ENCODE data around the gene UBN1.

Gene UBN1

DNA sequence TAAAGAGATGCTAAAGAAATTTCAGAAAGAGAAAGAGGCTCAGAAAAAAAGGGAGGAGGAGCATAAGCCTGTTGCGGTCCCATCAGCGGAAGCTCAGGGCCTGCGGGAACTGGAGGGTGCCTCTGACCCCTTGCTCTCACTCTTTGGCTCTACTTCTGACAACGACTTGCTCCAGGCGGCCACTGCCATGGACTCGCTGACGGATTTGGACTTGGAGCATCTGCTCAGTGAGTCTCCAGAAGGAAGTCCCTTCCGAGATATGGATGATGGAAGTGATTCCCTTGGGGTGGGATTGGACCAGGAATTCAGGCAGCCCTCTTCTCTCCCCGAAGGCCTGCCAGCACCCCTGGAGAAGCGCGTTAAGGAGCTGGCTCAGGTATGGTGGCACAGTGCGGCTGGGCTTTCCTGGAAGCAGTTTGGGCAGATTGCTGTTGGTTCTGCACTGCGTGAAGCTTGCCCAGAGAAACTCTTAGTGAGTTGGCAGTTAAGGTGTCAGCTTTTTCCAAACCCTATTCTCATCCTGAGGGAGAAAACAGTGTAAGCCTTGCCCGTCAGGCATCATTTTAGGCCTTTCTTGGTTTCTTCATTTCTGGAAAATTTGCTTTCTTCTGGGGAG, 13.6 kb downstream of the UBN1 start:
- DNase-seq = no peak

- DNase-seq = peak in 1 of 2 donors; percentile 25
Observed at GRCh38 chr16:4862639-4863038, 15.4 kb downstream of the UBN1 start.

- no peak for DNase-seq
Observed at GRCh38 chr16:4864728-4865127, 17.4 kb downstream of the UBN1 start.

DNA sequence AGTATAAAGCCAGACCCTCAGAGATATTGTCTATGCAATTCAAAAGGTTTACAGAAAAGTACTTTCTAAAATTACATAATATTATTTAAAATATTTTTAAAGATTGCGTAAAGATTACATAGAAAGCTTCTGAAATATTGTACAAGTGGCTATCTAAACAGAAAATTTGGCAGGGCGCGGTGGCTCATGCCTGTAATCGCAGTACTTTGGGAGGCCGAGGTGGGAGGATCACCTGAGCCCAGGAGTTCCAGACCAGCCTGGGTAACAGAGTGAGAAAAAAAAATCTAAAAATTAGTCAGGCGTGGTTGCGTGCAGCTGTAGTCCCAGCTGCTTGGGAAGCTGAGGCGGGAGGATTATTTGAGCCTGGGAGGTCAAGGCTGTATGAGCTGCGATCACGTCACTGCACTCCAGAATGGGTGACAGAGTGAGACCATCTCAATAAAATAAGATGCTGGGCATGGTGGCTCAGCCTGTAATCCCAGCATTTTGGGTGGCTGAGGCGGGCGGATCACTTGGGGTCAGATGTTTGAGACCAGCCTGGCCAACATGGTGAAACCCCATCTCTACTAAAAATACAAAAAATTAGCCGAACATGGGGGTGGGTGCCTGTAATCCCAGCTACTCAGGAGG, 18.1 kb downstream of the UBN1 start:
- DNase-seq = no peak

- DNase-seq = no peak
Observed at GRCh38 chr16:4866586-4866985, 19.3 kb downstream of the UBN1 start.

GRCh38 chr16:4868026-4868425, 20.7 kb downstream of the UBN1 start:
- DNase-seq = no peak

- no peak for DNase-seq
Observed at GRCh38 chr16:4868535-4868934, 21.3 kb downstream of the UBN1 start.

GRCh38 chr16:4869147-4869805, 22.0 kb downstream of the UBN1 start:
- no peak for DNase-seq

DNA sequence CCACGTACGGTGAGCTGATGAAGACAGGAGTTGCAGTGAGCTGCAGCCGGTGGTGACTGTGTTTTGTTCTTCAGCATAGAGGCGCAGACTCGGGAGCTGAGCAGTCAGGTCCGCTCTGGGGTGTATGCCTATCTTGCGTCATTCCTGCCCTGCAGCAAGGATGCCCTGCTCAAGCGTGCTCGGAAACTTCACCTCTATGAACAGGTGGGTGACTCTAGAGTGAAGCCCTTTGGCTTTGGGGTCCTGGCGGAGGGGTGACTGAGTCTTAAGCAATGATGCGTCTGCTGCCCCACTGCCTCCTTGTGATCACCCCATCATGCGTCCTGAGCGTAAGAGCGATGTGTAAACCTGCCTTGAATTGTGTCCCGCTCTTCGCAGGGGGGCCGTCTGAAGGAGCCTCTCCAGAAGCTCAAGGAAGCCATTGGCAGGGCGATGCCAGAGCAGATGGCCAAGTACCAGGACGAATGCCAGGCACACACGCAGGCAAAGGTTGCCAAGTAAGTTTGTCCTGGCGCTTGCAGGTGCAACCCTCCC, 22.9 kb downstream of the UBN1 start:
- DNase-seq = no peak

DNA sequence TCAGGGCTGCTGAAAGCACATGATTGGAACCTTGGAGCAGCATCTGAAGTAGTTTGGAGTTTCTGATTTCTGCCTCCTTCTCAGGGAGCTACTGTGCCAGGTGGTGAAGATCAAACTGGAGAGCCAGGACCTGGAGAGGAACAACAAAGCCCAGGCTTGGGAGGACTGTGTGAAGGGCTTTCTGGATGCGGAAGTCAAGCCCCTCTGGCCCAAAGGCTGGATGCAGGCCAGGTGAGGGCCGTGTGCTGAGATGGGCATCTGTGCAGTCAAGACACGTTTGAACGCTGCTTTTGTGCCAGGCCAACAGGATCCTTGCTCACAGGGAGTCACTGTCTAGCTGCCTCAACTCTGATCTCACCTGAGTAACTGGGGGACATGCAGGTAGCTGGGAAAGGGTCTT, 23.8 kb downstream of the UBN1 start:
- DNase-seq = no peak

DNA sequence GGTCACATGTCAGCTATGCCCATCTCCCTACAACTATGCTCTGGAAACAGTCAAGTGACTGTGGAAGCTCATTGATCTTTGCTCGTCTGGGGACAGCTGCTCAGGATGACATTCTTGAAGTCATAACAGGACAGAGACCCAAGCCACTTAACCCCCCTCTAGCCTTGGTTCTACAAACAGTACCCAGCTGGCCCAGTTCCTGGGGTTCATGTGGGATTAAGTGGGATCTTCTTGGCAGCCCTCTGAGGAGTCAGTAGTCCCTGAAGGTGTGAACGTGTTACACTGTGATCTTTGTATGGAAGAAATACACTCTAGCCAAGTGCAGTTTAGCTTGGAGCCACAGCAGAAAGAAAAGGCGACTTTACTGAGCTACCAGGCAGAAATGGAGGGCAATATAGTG, 25.8 kb downstream of the UBN1 start:
- no peak for DNase-seq

GRCh38 chr16:4874666-4875065, 27.4 kb downstream of the UBN1 start:
- no peak for DNase-seq

- DNase-seq = no peak
Observed at GRCh38 chr16:4876646-4877379, 29.5 kb downstream of the UBN1 start.

GRCh38 chr16:4877380-4877685, 30.1 kb downstream of the UBN1 start:
- no peak for DNase-seq

GRCh38 chr16:4879049-4879448, 31.8 kb downstream of the UBN1 start:
- no peak for DNase-seq

- DNase-seq = no peak
Observed at GRCh38 chr16:4880006-4880580, 32.8 kb downstream of the UBN1 start.

- no peak for DNase-seq
Observed at GRCh38 chr16:4882000-4882632, 34.8 kb downstream of the UBN1 start.

DNA sequence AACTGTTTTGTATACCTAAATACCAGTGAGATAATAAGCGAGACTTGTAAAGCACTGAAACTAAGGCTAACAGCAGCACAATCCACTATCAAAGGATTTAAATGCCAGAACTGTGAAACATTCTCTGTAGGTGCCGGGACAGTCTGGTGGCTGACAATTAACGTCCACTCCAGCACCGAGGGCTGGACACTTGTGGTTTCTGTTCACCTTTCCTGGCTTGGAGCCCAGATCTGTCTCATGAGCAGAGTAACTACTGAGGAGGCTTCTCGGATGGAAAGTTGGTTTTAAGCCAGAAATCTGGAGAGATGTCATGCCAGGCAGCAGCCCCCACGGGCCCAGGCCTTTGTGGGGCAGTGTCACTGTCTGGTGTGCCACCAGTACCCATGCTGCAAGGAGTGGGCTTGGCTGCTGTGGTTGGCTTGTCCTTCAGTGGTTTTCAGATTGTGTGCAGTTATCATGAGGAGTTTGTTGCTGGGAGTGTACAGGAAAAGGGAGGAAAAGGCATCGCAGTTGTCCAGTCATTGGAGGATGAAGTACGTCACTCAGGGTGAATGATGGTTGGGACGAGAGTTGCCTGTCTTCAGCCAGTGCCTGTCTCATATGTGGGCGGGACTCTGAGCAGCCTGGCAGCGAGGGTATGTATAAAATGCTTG, 35.5 kb downstream of the UBN1 start:
- no peak for DNase-seq

GRCh38 chr16:4883501-4883900, 36.2 kb downstream of the UBN1 start:
- no peak for DNase-seq

DNA sequence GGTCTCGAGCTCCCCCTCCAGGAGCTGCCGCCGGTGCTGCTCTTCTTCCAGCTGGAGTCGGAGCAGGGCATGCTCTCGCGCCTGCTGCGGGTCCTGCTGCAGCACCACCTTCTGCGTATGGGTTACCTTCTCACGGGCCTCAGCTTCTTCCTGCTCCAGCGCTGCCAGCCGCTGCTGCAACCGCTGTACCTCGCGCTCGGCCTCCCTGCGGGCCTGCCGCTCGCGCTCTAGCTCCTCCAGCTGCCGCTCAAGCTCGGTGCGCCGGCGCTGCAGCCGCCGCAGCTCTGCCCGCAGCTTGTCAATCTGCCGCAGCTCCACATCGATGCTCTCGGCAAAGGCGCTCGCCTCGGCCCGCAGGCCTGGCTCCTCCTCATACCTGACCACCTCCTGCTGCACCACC, 36.9 kb downstream of the UBN1 start:
- no peak for DNase-seq

DNA sequence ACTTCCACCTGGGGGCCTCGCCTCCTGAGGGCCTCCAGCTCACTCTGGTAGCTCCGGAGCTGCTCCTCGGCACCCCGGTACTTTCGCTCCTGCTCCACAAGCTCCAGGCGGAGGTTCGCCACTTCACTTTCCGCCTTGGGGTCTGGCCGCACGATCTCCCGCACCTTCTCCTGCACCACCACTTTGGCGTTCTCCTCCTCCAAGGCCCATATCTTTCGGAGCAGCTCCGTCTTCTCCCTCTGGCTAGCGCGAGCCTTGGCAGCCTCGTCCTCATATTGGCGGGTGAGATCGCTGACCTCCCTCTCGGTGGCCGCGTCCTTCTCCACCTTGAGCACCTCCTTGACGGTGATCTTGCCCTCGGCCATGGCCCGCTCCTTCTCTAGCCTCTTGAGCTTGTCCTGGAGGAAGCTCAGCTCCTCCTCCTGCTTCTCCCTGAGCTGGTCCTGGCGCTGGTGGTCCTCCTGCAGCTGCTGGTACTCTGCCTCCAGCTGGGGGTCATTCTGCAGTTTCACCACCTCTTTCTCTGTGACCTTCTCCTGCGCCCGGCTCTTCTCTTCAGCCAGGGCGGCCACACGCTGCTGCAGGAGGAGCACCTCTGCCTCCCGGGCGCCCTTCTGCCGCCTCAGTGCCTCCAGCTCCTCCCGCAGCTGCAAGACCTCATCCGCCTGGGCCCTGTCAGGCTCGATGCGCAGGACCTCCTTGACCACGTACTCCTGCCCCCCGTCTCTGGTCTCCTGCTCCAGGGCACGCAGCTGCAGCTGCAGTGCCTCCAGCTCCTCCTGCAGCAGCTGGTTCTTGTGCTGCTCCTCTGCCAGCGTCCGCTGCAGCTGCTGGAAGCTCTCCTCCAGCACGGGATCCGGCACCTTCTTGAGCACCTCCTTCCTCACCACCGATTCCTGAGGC, 37.9 kb downstream of the UBN1 start:
- DNase-seq = no peak
